Fibroblast of skin of right biceps (primary cell): ENCODE data around the gene CDKL1.
"Not testable (repeated sequence)": the region's sequence is repeated elsewhere in the genome, so short reads cannot be mapped to it uniquely, and the experiment has no call there.

Source experiments
- DNase-seq: peaks from one replicate; pipeline ENCODE4 v3.0.0-alpha.2; 2013

The CDKL1 gene

DNA sequence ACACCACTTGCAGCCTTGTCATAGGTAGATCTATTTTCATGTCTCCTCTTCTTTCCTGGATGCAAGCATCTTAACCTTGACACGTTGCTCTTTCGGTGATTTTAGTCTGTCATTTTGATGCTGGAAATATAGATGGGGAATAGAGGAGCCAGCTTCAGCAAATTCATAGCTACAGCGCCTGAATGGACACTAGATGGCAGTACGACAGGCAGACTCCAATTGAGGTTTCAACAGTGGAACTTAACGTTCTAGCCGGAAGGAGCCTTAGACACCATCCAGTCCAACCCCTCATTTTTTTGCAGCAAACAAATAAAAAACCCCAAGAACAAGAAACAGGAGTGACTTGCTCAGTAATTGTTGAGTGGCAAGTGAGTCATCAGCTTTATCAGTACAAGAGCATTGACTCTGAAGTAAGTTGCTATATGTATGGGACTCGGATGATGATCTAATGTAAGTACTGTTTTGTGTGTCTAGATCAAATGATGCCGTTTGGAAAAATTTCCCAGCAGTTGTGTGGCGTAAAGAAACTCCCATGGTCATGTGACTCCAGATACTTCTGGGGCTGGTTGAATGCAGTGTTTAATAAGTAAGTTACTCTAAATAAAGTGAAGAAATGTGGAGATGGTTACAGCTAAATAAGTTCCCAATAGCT, 75.5 kb downstream of the CDKL1 start:
- peak; percentile 94 for DNase-seq

DNA sequence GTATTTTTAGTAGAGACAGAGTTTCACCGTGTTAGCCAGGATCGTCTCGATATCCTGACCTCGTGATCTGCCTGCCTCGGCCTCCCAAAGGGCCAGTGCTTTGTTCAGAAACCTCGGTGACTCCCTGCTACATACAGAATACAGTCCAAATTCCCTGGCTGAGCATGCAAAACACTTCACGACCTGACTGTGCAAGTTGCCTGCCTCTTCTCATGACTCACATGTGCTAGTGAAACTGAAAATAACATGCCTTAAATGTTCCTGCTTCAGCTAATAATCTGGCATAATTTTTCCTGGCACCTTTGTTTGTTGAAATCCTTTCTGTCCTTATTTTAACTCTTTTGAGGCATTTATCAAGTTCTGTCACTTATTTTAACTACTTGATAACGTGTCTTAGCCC, 76.4 kb downstream of the CDKL1 start:
- DNase-seq, result peak; percentile 55

DNA sequence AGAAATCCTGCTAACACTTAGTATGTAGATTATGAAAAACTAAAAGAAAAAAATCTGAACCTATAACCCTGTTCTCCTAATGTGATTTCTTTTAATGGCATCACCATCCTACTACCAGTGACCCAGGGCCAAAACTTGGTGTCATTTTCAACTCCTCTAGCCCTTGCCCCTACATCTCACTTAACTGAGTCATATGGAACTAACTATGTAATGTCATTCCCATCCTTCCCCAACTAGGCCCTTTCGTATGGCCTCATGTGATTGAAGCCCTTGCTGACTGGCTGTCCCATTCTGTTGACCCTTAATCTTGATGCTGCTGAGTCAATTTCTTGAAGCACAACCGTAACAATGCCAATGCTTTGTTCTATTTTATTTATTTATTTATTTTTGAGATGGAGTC, 77.0 kb downstream of the CDKL1 start:
- DNase-seq, result peak; percentile 30

DNA sequence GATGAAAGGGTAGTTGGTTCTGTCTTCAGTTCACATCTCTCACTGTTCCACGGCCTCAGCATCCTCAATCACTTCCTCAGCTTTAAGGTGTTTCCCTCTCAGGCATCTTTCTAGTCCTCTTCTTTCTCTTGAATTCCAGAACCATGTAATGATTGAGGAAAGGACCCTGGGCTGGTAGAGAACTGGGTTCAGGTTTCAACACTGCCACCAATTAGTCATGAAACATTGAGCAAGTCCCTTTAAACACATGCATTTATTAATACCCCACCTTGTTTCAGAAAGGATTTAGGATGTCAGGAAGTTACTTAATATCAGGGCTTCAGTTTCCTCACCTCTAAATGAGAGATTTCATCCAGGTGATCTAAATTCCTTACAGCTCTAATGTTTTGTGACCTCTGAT, 77.4 kb downstream of the CDKL1 start:
- DNase-seq, result no peak

DNA sequence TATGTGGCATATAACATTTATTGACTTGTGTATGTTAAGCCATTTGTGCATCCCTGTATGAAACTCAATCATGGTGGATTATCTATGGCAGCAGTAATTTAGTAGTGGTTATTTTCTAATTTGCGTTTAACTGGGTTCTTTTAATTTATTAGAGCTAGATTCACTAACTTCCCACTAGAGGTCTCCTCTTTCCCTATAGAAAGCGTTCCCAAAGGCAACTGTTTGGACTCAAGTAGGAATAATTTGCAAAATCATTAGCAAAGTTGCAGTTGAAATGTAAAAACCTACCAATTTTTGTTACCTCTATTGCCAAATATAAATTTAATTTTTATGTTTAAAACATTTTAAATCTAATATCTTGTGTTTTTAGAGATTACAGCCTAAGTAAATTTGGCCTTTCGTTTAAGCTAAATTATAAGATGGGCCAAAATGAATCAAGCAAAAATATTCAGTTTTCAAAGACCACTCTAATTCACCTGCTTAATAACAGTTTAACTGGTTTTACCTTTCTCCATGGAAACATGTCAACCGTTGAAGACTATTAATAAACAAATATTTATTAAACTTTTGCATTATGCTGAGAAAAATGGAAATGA, 78.6 kb downstream of the CDKL1 start:
- DNase-seq, result peak; percentile 45

DNA sequence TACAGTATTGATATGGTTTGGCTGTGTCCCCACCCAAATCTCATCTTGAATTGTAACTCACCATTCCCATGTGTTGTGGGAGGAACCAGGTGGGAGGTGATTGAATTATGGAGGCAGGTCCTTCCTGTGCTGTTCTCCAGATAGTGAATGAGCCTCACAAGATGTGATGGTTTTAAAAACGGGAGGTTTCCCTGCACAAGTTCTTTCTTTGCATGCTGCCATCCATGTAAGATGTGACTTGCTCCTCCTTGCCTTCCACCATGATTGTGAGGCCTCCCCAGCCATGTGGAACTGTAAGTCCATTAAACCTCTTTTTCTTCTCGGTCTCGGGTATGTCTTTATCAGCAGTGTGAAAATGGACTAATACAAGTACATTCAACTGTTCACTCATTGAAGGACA, 82.6 kb downstream of the CDKL1 start:
- not testable (repeated sequence) for DNase-seq

DNA sequence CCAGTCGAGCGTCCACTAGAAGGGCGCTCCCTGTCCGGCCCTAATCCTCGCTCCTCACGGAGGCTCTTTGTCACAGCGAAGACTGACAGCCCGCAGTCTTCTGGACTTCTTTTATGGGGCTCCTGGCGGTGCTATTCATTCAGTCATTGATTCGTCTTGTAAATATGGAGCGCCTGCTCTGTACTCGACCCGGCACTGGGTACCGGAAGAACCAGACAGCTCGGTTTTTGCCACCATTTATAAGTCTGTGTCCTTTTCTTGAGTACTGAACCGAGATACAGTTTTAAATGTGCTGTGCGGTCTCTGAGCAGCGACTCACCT, 84.0 kb downstream of the CDKL1 start:
- no peak for DNase-seq

DNA sequence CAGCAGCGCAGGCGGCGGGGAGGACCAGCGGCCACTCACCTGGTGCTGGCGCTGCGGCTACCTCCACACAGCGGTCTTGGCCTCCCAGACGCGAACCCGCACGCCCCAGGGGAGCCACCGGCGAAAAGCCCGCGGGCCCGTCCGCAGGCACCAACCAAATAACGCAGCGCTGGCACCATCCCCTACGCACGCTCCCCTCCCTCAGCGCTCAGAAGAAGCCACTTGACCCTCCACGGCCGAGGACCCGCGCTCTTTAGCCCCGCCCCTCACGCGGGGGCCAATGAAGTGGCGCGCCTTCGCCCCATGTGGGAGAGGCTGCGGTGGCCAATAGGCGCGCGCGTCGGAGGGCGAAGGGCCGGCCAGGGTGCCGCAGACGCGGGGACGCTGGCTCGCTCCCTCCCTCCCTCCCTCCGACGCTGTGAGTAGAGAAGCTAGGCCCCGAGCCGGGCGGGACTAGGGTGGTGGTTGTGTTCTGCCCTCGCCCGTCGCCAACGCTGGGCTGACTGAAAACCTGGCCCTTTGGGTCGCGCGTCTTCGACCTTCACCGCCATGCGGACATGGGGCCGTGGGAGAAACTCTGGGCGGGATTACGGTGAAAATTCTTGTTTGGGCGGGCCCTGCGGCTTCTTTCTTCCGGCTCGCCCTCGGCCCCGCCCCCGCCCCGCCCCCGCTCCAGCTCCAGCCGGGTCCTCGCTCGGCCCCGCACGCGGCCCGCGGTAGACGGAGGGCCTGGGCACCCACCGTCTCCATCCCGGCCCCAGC, 84.5 kb downstream of the CDKL1 start, which contains the start of the genes DMAC2L and L2HGDH:
Gene DMAC2L (plus strand): TSS at position 353 of the 762 bp plus-strand sequence. CDS start 9,164 bp downstream, outside the sequence.
Gene L2HGDH (minus strand): TSS at position 258 of the 762 bp plus-strand sequence. CDS start 79 bp downstream, at position 179.
- peak; percentile 93 for DNase-seq

DNA sequence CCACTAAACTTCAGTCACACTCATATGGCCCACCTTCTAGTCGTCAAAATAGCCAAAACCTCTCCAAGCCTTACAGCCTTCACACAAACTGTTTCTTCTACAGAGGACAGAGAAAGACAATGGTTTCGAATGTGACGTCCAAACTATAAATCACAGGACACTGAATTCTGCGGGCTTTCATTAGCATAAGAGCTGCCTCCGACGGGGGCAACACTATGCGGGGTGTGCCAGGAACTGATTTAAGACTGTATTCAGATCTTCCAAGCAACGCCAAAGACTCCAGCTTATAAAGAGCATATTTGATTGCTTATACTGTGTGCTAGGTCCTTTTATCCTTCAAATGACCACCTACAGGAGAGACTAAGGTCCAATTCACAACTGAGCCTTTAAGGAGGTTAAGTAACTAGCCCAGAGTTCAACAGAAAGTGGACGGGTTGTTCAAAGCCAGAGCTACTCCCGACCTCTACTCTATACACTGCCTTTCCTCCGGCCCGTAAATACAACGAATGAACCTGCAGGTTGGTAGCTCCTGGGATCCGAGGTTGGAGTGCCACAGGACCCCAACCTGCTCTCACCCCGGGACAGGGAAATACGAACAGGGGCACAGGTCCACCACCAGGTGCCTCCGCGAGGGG, 85.2 kb downstream of the CDKL1 start:
- no peak for DNase-seq

DNA sequence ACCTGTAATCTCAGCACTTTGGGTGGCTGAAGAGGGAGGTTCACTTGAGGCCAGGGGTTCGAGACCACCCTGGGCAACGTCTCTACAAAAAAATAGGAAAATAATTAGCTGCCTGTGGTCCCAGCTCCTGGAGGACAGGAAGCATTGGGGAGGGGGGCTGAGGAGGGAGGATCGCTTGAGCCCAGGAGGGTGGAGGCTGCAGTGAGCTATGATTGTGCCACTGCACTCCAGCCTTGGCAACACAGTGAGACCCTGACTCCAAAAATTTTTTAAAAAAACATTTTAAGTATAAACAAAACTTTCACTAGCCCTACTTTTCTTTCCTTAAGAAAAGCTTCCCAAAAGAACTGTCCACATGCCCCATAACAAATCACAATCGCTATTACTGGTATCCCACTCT, 86.2 kb downstream of the CDKL1 start:
- no peak for DNase-seq

DNA sequence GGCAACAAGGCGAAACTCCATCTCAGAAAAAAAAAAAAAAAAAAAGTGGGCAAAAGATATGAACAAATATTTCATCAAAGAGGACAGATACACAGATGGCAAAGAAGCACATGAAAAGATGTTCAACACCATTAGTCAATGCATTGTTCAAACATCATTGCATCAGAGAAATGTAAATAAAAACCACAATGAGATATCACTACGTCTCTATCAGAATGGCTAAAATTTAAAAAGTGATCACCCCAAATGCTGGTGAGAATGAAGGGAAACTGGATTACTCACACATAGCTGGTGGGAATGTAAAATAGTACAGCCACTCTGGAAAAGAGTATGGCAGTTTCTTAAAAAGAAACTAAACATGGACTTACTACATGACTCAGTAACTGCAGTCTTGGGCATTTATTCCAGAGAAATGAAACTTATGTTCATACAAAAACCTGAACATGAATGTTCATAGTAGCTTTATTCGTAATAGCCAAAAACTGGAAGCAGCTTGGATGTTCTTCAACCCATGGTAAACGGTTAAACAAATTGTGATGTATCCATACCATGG, 88.2 kb downstream of the CDKL1 start:
- no peak for DNase-seq

DNA sequence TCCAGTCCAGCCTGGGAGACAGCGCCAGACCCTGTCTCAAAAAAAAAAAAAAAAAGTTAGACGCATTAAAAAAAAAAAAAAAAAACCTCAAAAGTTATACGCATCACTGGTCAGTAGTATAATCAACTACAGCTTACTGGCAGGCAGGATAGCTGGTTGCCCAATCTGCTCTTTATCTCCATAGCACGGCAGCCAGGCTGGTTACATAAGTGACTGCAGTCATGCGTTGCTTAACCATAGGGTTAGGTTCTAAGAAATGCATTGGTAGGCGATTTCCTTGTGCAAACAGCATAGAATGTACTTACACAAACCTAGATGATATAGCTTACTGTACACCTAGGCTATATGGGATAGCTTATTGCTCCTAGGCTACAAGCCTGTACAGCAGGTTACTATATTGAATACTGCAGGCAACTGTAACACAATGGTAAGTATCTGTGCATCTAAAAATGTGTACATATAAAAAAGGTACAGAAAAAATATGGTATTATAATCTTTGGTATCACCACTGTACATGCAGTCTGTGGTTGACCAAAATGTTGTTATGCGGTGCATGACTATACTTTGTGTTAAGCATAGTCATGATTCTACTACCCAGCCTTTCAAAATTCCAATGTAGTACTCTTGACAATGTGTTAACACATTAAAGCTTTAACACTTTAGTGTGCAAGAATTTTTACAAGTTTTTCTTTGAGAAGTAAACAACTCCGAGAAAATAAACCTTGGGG, 92.8 kb downstream of the CDKL1 start:
- DNase-seq, result no peak

DNA sequence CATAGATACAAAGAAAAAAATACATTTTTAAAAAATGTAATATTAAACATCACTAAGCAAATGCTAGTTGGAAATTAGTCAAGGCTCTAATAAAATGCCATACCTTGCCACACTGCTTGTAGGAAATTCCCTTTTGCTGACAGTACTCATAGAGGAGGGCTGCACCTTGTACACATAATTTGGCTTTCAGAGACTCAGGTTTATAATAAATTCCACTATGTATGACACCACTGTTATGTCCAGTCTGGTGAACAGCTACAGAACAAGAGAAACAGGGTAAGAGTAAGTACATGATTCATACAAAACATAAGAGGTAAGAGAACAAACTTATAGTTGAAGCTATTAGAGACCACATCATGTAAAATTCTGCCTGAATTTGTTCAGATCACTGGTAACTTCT, 94.8 kb downstream of the CDKL1 start:
- DNase-seq, result no peak

DNA sequence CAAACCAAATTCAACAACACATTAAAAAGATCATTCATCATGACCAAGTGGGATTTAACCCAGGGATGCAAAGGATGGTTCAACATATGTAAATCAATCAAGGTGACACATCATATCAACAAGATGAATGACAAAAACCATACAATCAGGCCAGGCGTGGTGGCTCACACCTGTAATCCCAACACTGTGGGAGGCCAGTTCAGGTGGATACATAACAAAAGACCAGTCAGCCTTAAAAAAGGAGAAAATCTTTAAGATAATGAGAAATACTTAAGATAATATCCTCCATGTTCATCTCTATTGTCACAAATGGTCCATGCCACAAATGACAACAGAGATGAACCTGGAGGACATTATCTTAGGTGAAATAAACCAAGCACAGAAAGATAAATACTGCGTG, 97.1 kb downstream of the CDKL1 start:
- no peak for DNase-seq

DNA sequence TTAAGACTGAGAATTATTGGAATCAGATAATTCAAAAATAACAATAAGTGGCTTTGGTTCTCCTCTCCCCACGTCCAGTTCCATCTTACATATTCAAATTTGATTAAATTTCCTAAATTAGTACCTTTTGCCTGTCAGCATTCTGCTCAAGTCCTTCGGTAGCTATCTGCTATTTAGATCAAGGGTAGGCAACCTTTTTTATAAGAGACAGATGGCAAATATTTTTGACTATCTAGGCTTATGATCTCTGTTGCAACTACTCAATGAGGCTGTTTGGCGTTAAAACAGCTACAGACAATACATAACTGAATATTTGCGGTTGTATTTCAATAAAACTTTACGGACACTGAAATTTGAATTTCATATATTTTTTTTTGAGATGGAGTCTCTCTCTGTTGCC, 106.4 kb downstream of the CDKL1 start:
- no peak for DNase-seq

DNA sequence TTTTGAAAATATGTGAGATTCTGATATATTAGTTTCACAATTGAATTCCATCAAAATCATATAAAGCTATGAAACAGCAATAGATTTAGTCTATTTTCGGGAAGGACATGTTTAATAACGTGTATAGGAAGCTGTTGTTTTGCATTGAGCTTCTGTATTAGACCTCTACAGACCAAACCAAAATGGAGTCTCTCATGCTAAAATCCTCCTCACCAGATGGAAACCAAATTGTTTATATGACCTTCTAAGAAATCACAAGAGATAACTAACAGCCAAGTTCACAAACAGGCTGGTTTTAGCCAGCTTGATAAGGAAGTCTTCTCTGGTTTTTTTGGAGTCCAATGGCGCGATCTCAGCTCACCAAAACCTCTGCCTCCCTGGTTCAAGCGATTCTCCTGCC, 108.5 kb downstream of the CDKL1 start:
- DNase-seq, result no peak

DNA sequence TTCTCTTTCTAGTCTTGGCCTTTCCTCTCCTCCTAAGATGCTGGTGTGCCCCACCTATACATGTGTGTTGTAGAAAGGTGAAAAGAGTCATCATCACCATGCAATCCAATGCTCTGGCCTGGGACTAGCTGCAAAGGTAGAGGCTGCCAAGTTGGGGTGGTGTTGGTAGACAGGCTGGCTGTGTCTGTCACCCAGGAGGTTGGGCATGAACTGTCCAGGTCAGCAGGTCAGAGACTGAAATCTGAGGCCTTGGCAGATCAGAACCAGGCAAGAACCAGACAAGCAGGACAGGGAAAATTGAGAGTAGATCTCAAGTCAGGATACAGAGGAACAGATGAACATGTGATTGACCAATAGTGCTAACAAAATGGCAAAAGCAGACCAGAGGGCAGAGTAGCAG, 110.8 kb downstream of the CDKL1 start:
- no peak for DNase-seq
